Mesendoderm (in vitro differentiated cells): Measurements from ENCODE around the gene NDNF.

Source experiments
- DNase-seq: peaks from one replicate; pipeline ENCODE4 v3.0.0; 2013
- H2AK5ac ChIP-seq: 2 replicates; pipeline ENCODE4 v1.6.1; 2013; ENCODE audit warnings: low read length, inconsistent platforms
- H2BK120ac ChIP-seq: 2 replicates; pipeline ENCODE4 v1.6.1; 2013; ENCODE audit warnings: low read depth, mild to moderate bottlenecking, low read length, moderate library complexity, mixed read lengths
- H2BK15ac ChIP-seq: replicated peaks from 2 replicates; pipeline ENCODE4 v1.6.1; 2013; ENCODE audit warnings: low read depth, mild to moderate bottlenecking, moderate library complexity
- H2BK5ac ChIP-seq: 2 replicates; pipeline ENCODE4 v1.6.1; 2013; ENCODE audit warnings: low read length, inconsistent platforms
- H3K18ac ChIP-seq: 2 replicates; pipeline ENCODE4 v1.6.1; 2013; ENCODE audit warnings: mild to moderate bottlenecking, low read length, mixed read lengths
- H3K23ac ChIP-seq: one replicate; pipeline ENCODE4 v1.6.1; 2013; ENCODE audit warnings: low read length
- H3K27ac ChIP-seq: 2 replicates; pipeline ENCODE4 v1.5.1; 2013; ENCODE audit warnings: low read depth, mild to moderate bottlenecking, inconsistent platforms, low read length, moderate library complexity
- H3K27me3 ChIP-seq: 2 replicates; pipeline ENCODE4 v1.6.1; 2013; ENCODE audit warnings: low read length, control low read depth, mild to moderate bottlenecking, inconsistent platforms; ENCODE audit not compliant: insufficient read depth, poor library complexity
- H3K36me3 ChIP-seq: 2 replicates; pipeline ENCODE4 v1.6.1; 2013; ENCODE audit warnings: low read length, inconsistent platforms; ENCODE audit not compliant: control insufficient read depth, insufficient read depth
- H3K4ac ChIP-seq: one replicate; pipeline ENCODE4 v1.6.1; 2013; ENCODE audit warnings: low read depth, mild to moderate bottlenecking, low read length, moderate library complexity
- H3K4me1 ChIP-seq: 2 replicates; pipeline ENCODE4 v1.6.1; 2013; ENCODE audit warnings: low read depth, low read length, inconsistent platforms; ENCODE audit not compliant: control insufficient read depth
- H3K4me2 ChIP-seq: 2 replicates; pipeline ENCODE4 v1.6.1; 2013; ENCODE audit warnings: low read length
- H3K4me3 ChIP-seq: 2 replicates; pipeline ENCODE4 v1.5.1; 2013; ENCODE audit warnings: mild to moderate bottlenecking, low read length
- H3K56ac ChIP-seq: one replicate; pipeline ENCODE4 v1.6.1; 2013; ENCODE audit warnings: low read length
- H3K79me1 ChIP-seq: 2 replicates; pipeline ENCODE4 v1.6.1; 2013; ENCODE audit warnings: low read length, inconsistent platforms
- H3K79me2 ChIP-seq: 2 replicates; pipeline ENCODE4 v1.6.1; 2013; ENCODE audit warnings: mild to moderate bottlenecking, low read length; ENCODE audit not compliant: control insufficient read depth, insufficient read depth
- H3K9ac ChIP-seq: 2 replicates; pipeline ENCODE4 v1.6.1; 2013; ENCODE audit warnings: low read length, inconsistent platforms
- H4K5ac ChIP-seq: one replicate; pipeline ENCODE4 v1.6.1; 2013; ENCODE audit warnings: low read length
- H4K8ac ChIP-seq: one replicate; pipeline ENCODE4 v1.6.1; 2013; ENCODE audit warnings: low read depth, mild to moderate bottlenecking, control low read depth, low read length, moderate library complexity
- WGBS: extraction: QIAGEN DNeasy Blood & Tissue Kit; methylation state at CpG from one replicate; pipeline ENCODE4 v1.1.7; 2013; ENCODE audit warnings: low lambda C conversion rate, missing lambda C conversion rate; ENCODE audit not compliant: insufficient coverage; ENCODE audit errors: extremely low coverage; 5-methylcytosine and 5-hydroxymethylcytosine counted together

The NDNF gene

GRCh38 chr4:121073672-121074381, 1.5 kb upstream of the NDNF start:
- H3K4me1 ChIP-seq, result peaks cover 4% of the 10 kb centered on the region
- H4K5ac ChIP-seq, result no peak overlapping the region
- peak; percentile 79 for DNase-seq
- no peak overlapping the region for H3K9ac ChIP-seq
- H2AK5ac ChIP-seq, result no peak overlapping the region
- H3K4me3 ChIP-seq, result no peak overlapping the region
- no peaks in the 10 kb centered on the region for H3K79me2 ChIP-seq
- H3K79me1 ChIP-seq, result no peaks in the 10 kb centered on the region
- H3K23ac ChIP-seq, result no peak overlapping the region
- H4K8ac ChIP-seq, result no peak overlapping the region
- no peak overlapping the region for H3K18ac ChIP-seq
- H3K4me2 ChIP-seq, result no peak overlapping the region
- H3K27ac ChIP-seq, result no peak overlapping the region
- H3K36me3 ChIP-seq, result no peaks in the 10 kb centered on the region
- H2BK120ac ChIP-seq, result no peak overlapping the region
- no peak overlapping the region for H2BK15ac ChIP-seq
- H3K56ac ChIP-seq, result no peak overlapping the region
- no peak overlapping the region for H2BK5ac ChIP-seq
- H3K27me3 ChIP-seq, result peaks cover 3% of the 10 kb centered on the region
- WGBS, result no CpG with 5 or more reads among the region's 5 CpGs
- H3K4ac ChIP-seq, result no peak overlapping the region

GRCh38 chr4:121073004-121073435, 685 bp upstream of the NDNF start:
- DNase-seq, result peak; percentile 63
- Histone ChIP-seq H3K79me2 (no peaks in the 10 kb centered on the region), H3K18ac (no peak overlapping the region), H2BK5ac (no peak overlapping the region), H3K4ac (no peak overlapping the region), H2BK120ac (no peak overlapping the region), H3K56ac (peak overlapping the region; percentile 82), H3K4me1 (peaks cover 4% of the 10 kb centered on the region), H3K9ac (peak overlapping the region; percentile 62), H3K27ac (no peak overlapping the region), H4K8ac (no peak overlapping the region), H2BK15ac (no peak overlapping the region), H3K4me2 (peak overlapping the region; percentile 72), H3K79me1 (no peaks in the 10 kb centered on the region), H3K36me3 (no peaks in the 10 kb centered on the region), H3K23ac (no peak overlapping the region), H3K4me3 (peak overlapping the region; percentile 16), H2AK5ac (no peak overlapping the region), H3K27me3 (peaks cover 3% of the 10 kb centered on the region), H4K5ac (no peak overlapping the region)
- WGBS, result no CpG with 5 or more reads among the region's 12 CpGs

- no peak overlapping the region for H2BK120ac ChIP-seq
- H3K18ac ChIP-seq, result peak overlapping the region; percentile 13
- peaks cover 4% of the 10 kb centered on the region for H3K4me1 ChIP-seq
- H3K9ac ChIP-seq, result peak overlapping the region; percentile 0
- H4K5ac ChIP-seq, result no peak overlapping the region
- H3K27me3 ChIP-seq, result peaks cover 3% of the 10 kb centered on the region
- H3K56ac ChIP-seq, result peak overlapping the region; percentile 61
- DNase-seq, result no peak
- no peak overlapping the region for H3K27ac ChIP-seq
- no peak overlapping the region for H2BK5ac ChIP-seq
- peak overlapping the region; percentile 10 for H3K4me3 ChIP-seq
- no CpG with 5 or more reads among the region's 34 CpGs for WGBS
- H3K4me2 ChIP-seq, result peak overlapping the region; percentile 95
- no peak overlapping the region for H2AK5ac ChIP-seq
- H2BK15ac ChIP-seq, result no peak overlapping the region
- H3K79me2 ChIP-seq, result no peaks in the 10 kb centered on the region
- H3K23ac ChIP-seq, result no peak overlapping the region
- H3K36me3 ChIP-seq, result no peaks in the 10 kb centered on the region
- no peak overlapping the region for H3K4ac ChIP-seq
- H4K8ac ChIP-seq, result no peak overlapping the region
- no peaks in the 10 kb centered on the region for H3K79me1 ChIP-seq
These were observed 603 bp downstream of the NDNF start for GRCh38 chr4:121071640-121072223.

GRCh38 chr4:121070696-121071639, 1.4 kb downstream of the NDNF start:
- Histone ChIP-seq H3K4me3 (peak overlapping the region; percentile 37), H3K9ac (peak overlapping the region; percentile 39)
- WGBS, result no CpG with 5 or more reads among the region's 64 CpGs

GRCh38 chr4:121070274-121070673, 2.1 kb downstream of the NDNF start:
- H2BK15ac ChIP-seq, result no peak overlapping the region
- H3K23ac ChIP-seq, result no peak overlapping the region
- no peak overlapping the region for H3K9ac ChIP-seq
- H3K56ac ChIP-seq, result no peak overlapping the region
- no peak overlapping the region for H3K4ac ChIP-seq
- no peak overlapping the region for H2AK5ac ChIP-seq
- peaks cover 4% of the 10 kb centered on the region for H3K4me1 ChIP-seq
- no peaks in the 10 kb centered on the region for H3K79me2 ChIP-seq
- 100% methylated on average over 1 of the region's 12 CpGs for WGBS
- peaks cover 3% of the 10 kb centered on the region for H3K27me3 ChIP-seq
- no peak overlapping the region for H3K4me3 ChIP-seq
- H3K36me3 ChIP-seq, result no peaks in the 10 kb centered on the region
- peak; percentile 32 for DNase-seq
- no peak overlapping the region for H4K8ac ChIP-seq
- H3K18ac ChIP-seq, result no peak overlapping the region
- no peak overlapping the region for H2BK120ac ChIP-seq
- H3K79me1 ChIP-seq, result no peaks in the 10 kb centered on the region
- H2BK5ac ChIP-seq, result no peak overlapping the region
- H3K27ac ChIP-seq, result no peak overlapping the region
- H4K5ac ChIP-seq, result no peak overlapping the region
- no peak overlapping the region for H3K4me2 ChIP-seq

More at GRCh38 chr4:121070696-121071639, 1.4 kb downstream of the NDNF start:
- H2BK120ac ChIP-seq, result no peak overlapping the region
- no peak overlapping the region for H4K8ac ChIP-seq
- H3K27ac ChIP-seq, result no peak overlapping the region
- no peak overlapping the region for H2AK5ac ChIP-seq
- H3K18ac ChIP-seq, result no peak overlapping the region
- H3K56ac ChIP-seq, result peak overlapping the region; percentile 58
- DNase-seq, result peak; percentile 79
- no peaks in the 10 kb centered on the region for H3K79me2 ChIP-seq
- H2BK5ac ChIP-seq, result no peak overlapping the region
- H3K4me2 ChIP-seq, result peak overlapping the region; percentile 95
- H3K4ac ChIP-seq, result no peak overlapping the region
- no peak overlapping the region for H4K5ac ChIP-seq
- H3K23ac ChIP-seq, result no peak overlapping the region
- H3K27me3 ChIP-seq, result peaks cover 3% of the 10 kb centered on the region
- H3K4me1 ChIP-seq, result peaks cover 4% of the 10 kb centered on the region
- H2BK15ac ChIP-seq, result no peak overlapping the region
- no peaks in the 10 kb centered on the region for H3K79me1 ChIP-seq
- H3K36me3 ChIP-seq, result no peaks in the 10 kb centered on the region
